Adrenal gland (tissue), 5 donors: ENCODE measurements around the gene RPS6KA1.

Source experiments
- CTCF ChIP-seq, 6 experiments: fragments of 450-650 bp in 4 of 6; fragments of 200-600 bp in 2 of 6; sonication (generic) in 1 of 6; IDR thresholded peaks; 1 replicate in 5 of 6; 2 replicates in 1 of 6; pipeline versions ENCODE4 v1.5.1 to v1.8.0; 2016 to 2021; ENCODE audit warnings: antibody characterized with exemption in 6 of 6, mild to moderate bottlenecking in 2 of 6, moderate library complexity in 1 of 6
- POLR2A ChIP-seq, 2 donors: fragments of 450-650 bp; IDR thresholded peaks; one replicate each; pipeline ENCODE4 v1.6.1; 2017; ENCODE audit warnings: antibody characterized with exemption in 2 of 2, mild to moderate bottlenecking in 2 of 2, moderate library complexity in 1 of 2
- donor health status: DM: no; HTN: no; CAD: no.

DNA sequence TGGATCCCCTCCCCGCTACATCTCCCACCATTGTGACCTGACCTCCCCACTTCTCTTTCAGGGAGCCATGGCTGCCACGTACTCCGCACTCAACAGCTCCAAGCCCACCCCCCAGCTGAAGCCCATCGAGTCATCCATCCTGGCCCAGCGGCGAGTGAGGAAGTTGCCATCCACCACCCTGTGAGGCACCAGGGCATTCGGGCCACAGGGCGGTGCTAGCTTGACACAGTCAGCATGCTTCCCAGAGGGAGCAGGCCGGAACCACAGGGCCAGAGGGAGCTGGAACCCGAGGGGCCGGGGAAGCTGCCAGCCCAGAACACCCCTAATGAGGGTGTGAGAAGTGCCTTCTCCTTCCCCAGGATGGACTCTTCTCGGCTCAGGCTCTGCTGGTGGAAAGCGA is 44.5 kb downstream of the RPS6KA1 start:
- TF ChIP-seq CTCF (IDR thresholded peaks at IDR 0.05) (no peak), POLR2A (IDR thresholded peaks at IDR 0.05) (no peak)
